Stimulated activated CD4-positive, alpha-beta T cell treated with anti-CD3 and anti-CD28 coated beads, TNF-alpha, amount 100 ng/mL, for 48 hours (primary cell): Measurements from ENCODE around the gene TMEM182.

Experiments used
- DNase-seq, 3 donors: peaks; one replicate each; pipeline ENCODE4 v3.0.0-alpha.2; 2020; ENCODE audit warnings: low read depth in 3 of 3

The TMEM182 gene

GRCh38 chr2:102801858-102802699 lies 40.2 kb downstream of the TMEM182 start:
- DNase-seq: no peak

- DNase-seq: no peak
Measured at GRCh38 chr2:102803041-102803896, 41.4 kb downstream of the TMEM182 start.

- no peak for DNase-seq
Measured at GRCh38 chr2:102803897-102804217, 42.0 kb downstream of the TMEM182 start.

- peak; percentile 11 to 26 (median 24) for DNase-seq
Measured at GRCh38 chr2:102806250-102806837, 44.5 kb downstream of the TMEM182 start.

GRCh38 chr2:102809291-102810189 lies 47.7 kb downstream of the TMEM182 start:
- no peak for DNase-seq

- DNase-seq: no peak
Measured at GRCh38 chr2:102815285-102815684, 53.5 kb downstream of the TMEM182 start.

GRCh38 chr2:102826904-102827303 lies 65.1 kb downstream of the TMEM182 start:
- DNase-seq: no peak

GRCh38 chr2:102832789-102833188 lies 71.0 kb downstream of the TMEM182 start:
- DNase-seq: no peak

- DNase-seq: no peak
Measured at GRCh38 chr2:102834523-102835273, 72.9 kb downstream of the TMEM182 start.

- DNase-seq: no peak
Measured at GRCh38 chr2:102837626-102838198, 75.9 kb downstream of the TMEM182 start.

- peak in 2 of 3 donors; percentile 20 to 22 for DNase-seq
Measured at GRCh38 chr2:102839668-102840388, 78.0 kb downstream of the TMEM182 start.

GRCh38 chr2:102841107-102841840 lies 79.4 kb downstream of the TMEM182 start:
- peak in 1 of 3 donors; percentile 13 for DNase-seq

- DNase-seq: no peak
Measured at GRCh38 chr2:102843764-102844443, 82.1 kb downstream of the TMEM182 start.

GRCh38 chr2:102844911-102845310 lies 83.1 kb downstream of the TMEM182 start:
- no peak for DNase-seq

- DNase-seq: no peak
Measured at GRCh38 chr2:102848366-102848839, 86.6 kb downstream of the TMEM182 start.

GRCh38 chr2:102850888-102851287 lies 89.1 kb downstream of the TMEM182 start:
- DNase-seq: no peak

GRCh38 chr2:102852867-102853266 lies 91.0 kb downstream of the TMEM182 start:
- DNase-seq: no peak
